Measurements from ENCODE around the gene PPP1R12C.

The PPP1R12C gene

DNA sequence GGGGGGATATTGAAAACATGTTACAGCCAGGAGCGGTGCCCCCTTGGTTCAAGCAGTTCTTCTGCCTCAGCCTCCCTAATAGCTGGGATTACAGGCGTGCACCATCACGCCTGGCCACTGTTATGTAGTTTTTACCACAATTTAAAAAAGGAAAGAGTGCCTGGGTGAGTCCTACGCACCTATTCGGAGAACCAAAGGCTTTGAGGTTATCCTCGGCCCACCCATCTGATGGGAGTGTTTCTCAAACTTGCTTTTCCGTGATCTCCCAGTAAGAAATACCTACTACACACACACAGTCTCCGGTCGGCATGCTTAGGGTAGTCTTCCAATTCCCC lies 75.1 kb downstream of the PPP1R12C start:
- H3K4me1 ChIP-seq (ENCODE audit: insufficient read depth, low read length, severe bottlenecking): no peaks in the 10 kb centered on the region
- peaks cover 65% of the 10 kb centered on the region for H3K36me3 ChIP-seq (ENCODE audit: insufficient read depth, low read length)
- H3F3A ChIP-seq (ENCODE audit: insufficient read depth, low read length): no peaks in the 10 kb centered on the region
- no peaks in the 10 kb centered on the region for H3K79me2 ChIP-seq (ENCODE audit: insufficient read depth, low read length)
- TF ChIP-seq, protein P1, sequence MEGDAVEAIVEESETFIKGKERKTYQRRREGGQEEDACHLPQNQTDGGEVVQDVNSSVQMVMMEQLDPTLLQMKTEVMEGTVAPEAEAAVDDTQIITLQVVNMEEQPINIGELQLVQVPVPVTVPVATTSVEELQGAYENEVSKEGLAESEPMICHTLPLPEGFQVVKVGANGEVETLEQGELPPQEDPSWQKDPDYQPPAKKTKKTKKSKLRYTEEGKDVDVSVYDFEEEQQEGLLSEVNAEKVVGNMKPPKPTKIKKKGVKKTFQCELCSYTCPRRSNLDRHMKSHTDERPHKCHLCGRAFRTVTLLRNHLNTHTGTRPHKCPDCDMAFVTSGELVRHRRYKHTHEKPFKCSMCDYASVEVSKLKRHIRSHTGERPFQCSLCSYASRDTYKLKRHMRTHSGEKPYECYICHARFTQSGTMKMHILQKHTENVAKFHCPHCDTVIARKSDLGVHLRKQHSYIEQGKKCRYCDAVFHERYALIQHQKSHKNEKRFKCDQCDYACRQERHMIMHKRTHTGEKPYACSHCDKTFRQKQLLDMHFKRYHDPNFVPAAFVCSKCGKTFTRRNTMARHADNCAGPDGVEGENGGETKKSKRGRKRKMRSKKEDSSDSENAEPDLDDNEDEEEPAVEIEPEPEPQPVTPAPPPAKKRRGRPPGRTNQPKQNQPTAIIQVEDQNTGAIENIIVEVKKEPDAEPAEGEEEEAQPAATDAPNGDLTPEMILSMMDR (IDR thresholded peaks at IDR 0.05; ENCODE audit: low read length): no peak
- no peak for TF ChIP-seq EZH2 (IDR thresholded peaks at IDR 0.05; ENCODE audit: borderline replicate concordance, low read length)
- no peak overlapping the region for H3K4me2 ChIP-seq (ENCODE audit: low read length)
- H3K9me3 ChIP-seq (ENCODE audit: low read length): no peaks in the 10 kb centered on the region
- H3K27me3 ChIP-seq (ENCODE audit: insufficient read depth, low read length): no peaks in the 10 kb centered on the region
- H4K20me1 ChIP-seq (ENCODE audit: insufficient read depth, low read length): no peaks in the 10 kb centered on the region
- no peak overlapping the region for H3K4me3 ChIP-seq (ENCODE audit: low read depth, low read length, poor library complexity, severe bottlenecking)
- no peak overlapping the region for H3K27ac ChIP-seq (ENCODE audit: low read depth, low read length, poor library complexity, severe bottlenecking)
- H3K9ac ChIP-seq (ENCODE audit: low read length): no peak overlapping the region
- H3K9me2 ChIP-seq (ENCODE audit: low read depth, low read length): no peaks in the 10 kb centered on the region
- no peak overlapping the region for H2AFZ ChIP-seq (ENCODE audit: low read length)

DNA sequence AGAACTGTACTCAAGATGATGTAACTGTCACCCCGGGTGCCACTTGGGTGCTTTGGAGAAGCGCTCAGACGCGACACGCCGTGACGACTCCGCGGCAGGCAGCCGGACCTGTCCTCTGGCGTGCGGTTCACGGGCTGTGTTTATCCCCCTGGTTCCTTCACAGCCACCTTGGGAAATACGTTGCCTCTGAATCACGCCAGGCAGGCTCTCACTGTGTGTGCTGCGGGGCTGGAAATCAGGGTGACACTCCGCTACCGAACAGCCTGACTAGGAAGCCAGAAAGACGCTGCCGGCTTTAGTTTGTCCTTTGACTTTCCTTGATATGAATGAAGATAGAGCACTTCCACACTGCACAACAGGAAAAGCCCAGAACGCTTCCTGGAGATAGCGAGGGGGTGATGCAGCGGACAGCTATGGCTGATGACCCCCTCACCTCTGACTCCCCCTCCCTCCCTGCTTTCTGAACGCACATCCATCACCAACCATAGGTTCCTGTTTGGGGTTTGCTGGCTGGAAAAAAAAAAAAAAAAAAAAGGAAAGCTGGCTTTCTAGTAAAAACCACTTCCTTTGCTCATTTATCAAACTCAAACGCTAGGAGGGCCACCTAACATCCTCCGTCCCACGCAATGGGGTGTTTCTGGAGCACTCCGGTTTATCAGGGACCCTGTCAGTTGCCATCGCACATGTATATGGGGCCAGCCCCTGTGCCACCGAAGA lies 75.7 kb downstream of the PPP1R12C start:
- H3K9ac ChIP-seq (ENCODE audit: low read length): no peak overlapping the region
- H3F3A ChIP-seq (ENCODE audit: insufficient read depth, low read length): no peaks in the 10 kb centered on the region
- H4K20me1 ChIP-seq (ENCODE audit: insufficient read depth, low read length): no peaks in the 10 kb centered on the region
- no peak overlapping the region for H3K27ac ChIP-seq (ENCODE audit: low read depth, low read length, poor library complexity, severe bottlenecking)
- H3K4me2 ChIP-seq (ENCODE audit: low read length): no peak overlapping the region
- TF ChIP-seq, protein P1 (IDR thresholded peaks at IDR 0.05; ENCODE audit: low read length): no peak
- no peak for TF ChIP-seq EZH2 (IDR thresholded peaks at IDR 0.05; ENCODE audit: borderline replicate concordance, low read length)
- H3K4me3 ChIP-seq (ENCODE audit: low read depth, low read length, poor library complexity, severe bottlenecking): no peak overlapping the region
- H3K9me2 ChIP-seq (ENCODE audit: low read depth, low read length): no peaks in the 10 kb centered on the region
- no peak overlapping the region for H2AFZ ChIP-seq (ENCODE audit: low read length)
- no peaks in the 10 kb centered on the region for H3K9me3 ChIP-seq (ENCODE audit: low read length)
- no peaks in the 10 kb centered on the region for H3K27me3 ChIP-seq (ENCODE audit: insufficient read depth, low read length)
- no peaks in the 10 kb centered on the region for H3K4me1 ChIP-seq (ENCODE audit: insufficient read depth, low read length, severe bottlenecking)
- H3K79me2 ChIP-seq (ENCODE audit: insufficient read depth, low read length): no peaks in the 10 kb centered on the region
- peaks cover 60% of the 10 kb centered on the region for H3K36me3 ChIP-seq (ENCODE audit: insufficient read depth, low read length)

DNA sequence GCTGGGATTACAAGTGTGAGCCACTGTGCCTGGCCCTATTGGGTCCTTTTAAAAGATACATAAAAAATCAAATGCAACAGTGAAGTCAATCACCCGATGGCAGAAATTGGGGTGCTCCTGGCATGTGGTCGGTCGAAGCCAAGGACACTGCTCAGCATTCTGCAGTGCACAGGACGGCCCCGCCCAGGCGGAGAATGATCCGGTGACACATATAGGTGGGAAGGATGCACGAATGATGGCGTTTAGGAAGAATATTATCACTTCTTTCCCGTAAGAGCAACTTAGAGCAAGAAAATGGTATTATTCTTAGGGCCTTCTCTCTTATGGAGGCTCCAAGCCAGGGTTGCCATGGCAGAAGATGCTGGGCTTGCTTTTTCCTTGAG lies 76.2 kb downstream of the PPP1R12C start:
- H2AFZ ChIP-seq (ENCODE audit: low read length): no peak overlapping the region
- H3K27ac ChIP-seq (ENCODE audit: low read depth, low read length, poor library complexity, severe bottlenecking): no peak overlapping the region
- no peak overlapping the region for H3K4me2 ChIP-seq (ENCODE audit: low read length)
- no peaks in the 10 kb centered on the region for H3K9me3 ChIP-seq (ENCODE audit: low read length)
- H3K9ac ChIP-seq (ENCODE audit: low read length): no peak overlapping the region
- TF ChIP-seq, protein P1 (IDR thresholded peaks at IDR 0.05; ENCODE audit: low read length): no peak
- TF ChIP-seq EZH2 (IDR thresholded peaks at IDR 0.05; ENCODE audit: borderline replicate concordance, low read length): no peak
- no peaks in the 10 kb centered on the region for H3K79me2 ChIP-seq (ENCODE audit: insufficient read depth, low read length)
- H3K9me2 ChIP-seq (ENCODE audit: low read depth, low read length): no peaks in the 10 kb centered on the region
- H4K20me1 ChIP-seq (ENCODE audit: insufficient read depth, low read length): no peaks in the 10 kb centered on the region
- H3K27me3 ChIP-seq (ENCODE audit: insufficient read depth, low read length): no peaks in the 10 kb centered on the region
- H3K4me3 ChIP-seq (ENCODE audit: low read depth, low read length, poor library complexity, severe bottlenecking): no peak overlapping the region
- H3F3A ChIP-seq (ENCODE audit: insufficient read depth, low read length): no peaks in the 10 kb centered on the region; the same call in 1 of the 2 replicates
- H3K4me1 ChIP-seq (ENCODE audit: insufficient read depth, low read length, severe bottlenecking): no peaks in the 10 kb centered on the region
- peaks cover 54% of the 10 kb centered on the region for H3K36me3 ChIP-seq (ENCODE audit: insufficient read depth, low read length)

Measured in OCI-LY1 (cell line).